Measurements from ENCODE around the gene ATF6.

GRCh38 chr1:161994175-161994668 is 228.1 kb downstream of the ATF6 start:
- TF ChIP-seq SUZ12 (IDR thresholded peaks at IDR 0.05; ENCODE audit: extremely low read depth, insufficient read depth, insufficient read length) (no peak), ZNF274 (IDR thresholded peaks at IDR 0.05; ENCODE audit: low read depth, low read length) (no peak), YY1 (IDR thresholded peaks at IDR 0.05; ENCODE audit: insufficient read depth, insufficient read length) (no peak)
